ENCODE results near the gene PTPRD.
A peak's percentile ranks its signal among the peaks of the same experiment; 100 is the strongest.

PTPRD gene

DNA sequence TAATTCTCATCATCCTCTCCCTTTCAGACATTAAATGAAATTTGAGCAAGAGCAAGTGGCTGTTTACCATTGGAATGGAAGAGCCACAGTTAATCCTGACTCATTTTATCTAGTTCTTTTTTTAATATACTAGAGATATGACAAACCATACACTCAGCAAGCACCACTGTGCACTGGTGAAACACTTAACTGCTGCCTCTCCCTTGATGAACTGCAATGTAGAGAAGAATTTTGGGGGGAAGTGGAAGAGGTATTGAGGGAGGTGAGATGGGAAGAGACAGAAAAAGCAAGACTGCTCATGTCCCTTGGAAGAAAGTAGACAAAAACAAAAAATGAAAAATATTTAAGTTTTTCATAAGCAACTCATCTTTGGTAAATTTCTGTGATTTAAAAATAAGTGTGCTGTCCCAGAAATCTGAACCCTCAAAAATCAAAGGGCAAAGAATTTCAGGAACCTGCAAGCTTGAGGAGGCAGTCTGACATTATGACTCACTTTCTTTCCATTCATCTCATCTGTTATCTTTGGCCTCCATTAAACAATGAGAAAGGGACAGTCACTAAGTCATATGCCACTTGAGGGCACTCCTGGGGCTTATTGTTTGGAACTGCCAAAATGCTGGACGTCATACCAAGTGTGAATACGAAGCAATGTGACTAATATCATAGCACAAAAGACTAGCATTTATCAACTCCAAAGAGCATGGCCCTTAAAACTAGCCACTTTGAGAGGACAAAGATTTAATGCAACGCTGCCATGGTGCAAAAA, 2246.5 kb downstream of the PTPRD start:
- DNase-seq (ENCODE audit: low read depth) = no peak
- no peaks in the 10 kb centered on the region for H3K9me3 ChIP-seq (ENCODE audit: control insufficient read depth, low read length)
- H3K4me3 ChIP-seq (ENCODE audit: low read length) = no peak overlapping the region
- H3K4me1 ChIP-seq (ENCODE audit: control insufficient read depth, insufficient read depth, low read length) = peaks cover 16% of the 10 kb centered on the region
- no peaks in the 10 kb centered on the region for H3K36me3 ChIP-seq (ENCODE audit: control insufficient read depth, insufficient read depth, low read length, severe bottlenecking)
- peak overlapping the region; percentile 36 for H3K9ac ChIP-seq (ENCODE audit: low read length)
- no peaks in the 10 kb centered on the region for H3K27me3 ChIP-seq (replicated peaks; ENCODE audit: control insufficient read depth, insufficient read depth, low read length)

DNA sequence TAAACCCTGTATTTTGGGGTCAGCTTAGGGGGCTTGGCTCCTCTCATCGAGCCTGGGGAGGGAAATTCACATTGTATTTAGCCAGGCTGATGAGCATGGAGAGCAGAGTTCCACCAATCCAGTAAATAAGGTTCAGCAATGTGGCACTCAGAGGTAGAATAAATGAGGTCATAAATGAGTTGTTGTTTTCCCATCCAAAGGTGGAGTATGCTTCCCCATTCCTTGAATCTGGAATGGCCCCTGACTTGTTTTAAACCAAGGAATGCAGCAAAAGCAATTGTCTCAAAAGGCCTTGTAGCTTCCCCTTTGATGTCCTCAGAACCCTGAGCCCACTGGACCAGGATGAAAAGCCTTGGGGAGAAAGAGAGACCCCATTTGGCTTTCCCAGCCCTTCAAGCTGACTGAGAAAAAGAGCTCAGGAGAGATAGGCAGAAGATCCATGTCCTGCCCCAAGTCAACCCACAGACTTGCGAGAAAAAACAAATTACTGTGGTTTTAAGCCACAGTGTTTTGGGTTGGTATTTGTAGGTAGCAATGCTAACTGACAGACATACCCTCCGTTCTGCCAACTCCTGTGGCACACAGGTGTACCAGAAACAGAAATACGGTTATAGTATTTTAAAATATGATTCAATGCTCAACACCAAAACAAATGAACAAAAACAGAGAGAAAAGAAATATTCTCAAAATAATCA, 2247.2 kb downstream of the PTPRD start:
- Histone ChIP-seq H3K4me1 (ENCODE audit: control insufficient read depth, insufficient read depth, low read length) (peaks cover 16% of the 10 kb centered on the region), H3K9me3 (ENCODE audit: control insufficient read depth, low read length) (no peaks in the 10 kb centered on the region), H3K4me3 (ENCODE audit: low read length) (peak overlapping the region; percentile 43), H3K9ac (ENCODE audit: low read length) (peak overlapping the region; percentile 36), H3K27me3 (replicated peaks; ENCODE audit: control insufficient read depth, insufficient read depth, low read length) (no peaks in the 10 kb centered on the region), H3K36me3 (ENCODE audit: control insufficient read depth, insufficient read depth, low read length, severe bottlenecking) (no peaks in the 10 kb centered on the region)
- no peak for DNase-seq (ENCODE audit: low read depth)

GRCh38 chr9:8365029-8365428, 2247.8 kb downstream of the PTPRD start:
- H3K27me3 ChIP-seq (replicated peaks; ENCODE audit: control insufficient read depth, insufficient read depth, low read length) = no peaks in the 10 kb centered on the region
- peak overlapping the region; percentile 7 for H3K9ac ChIP-seq (ENCODE audit: low read length)
- no peaks in the 10 kb centered on the region for H3K9me3 ChIP-seq (ENCODE audit: control insufficient read depth, low read length)
- H3K36me3 ChIP-seq (ENCODE audit: control insufficient read depth, insufficient read depth, low read length, severe bottlenecking) = no peaks in the 10 kb centered on the region
- H3K4me3 ChIP-seq (ENCODE audit: low read length) = peak overlapping the region; percentile 43
- no peak for DNase-seq (ENCODE audit: low read depth)
- peaks cover 16% of the 10 kb centered on the region for H3K4me1 ChIP-seq (ENCODE audit: control insufficient read depth, insufficient read depth, low read length)

DNA sequence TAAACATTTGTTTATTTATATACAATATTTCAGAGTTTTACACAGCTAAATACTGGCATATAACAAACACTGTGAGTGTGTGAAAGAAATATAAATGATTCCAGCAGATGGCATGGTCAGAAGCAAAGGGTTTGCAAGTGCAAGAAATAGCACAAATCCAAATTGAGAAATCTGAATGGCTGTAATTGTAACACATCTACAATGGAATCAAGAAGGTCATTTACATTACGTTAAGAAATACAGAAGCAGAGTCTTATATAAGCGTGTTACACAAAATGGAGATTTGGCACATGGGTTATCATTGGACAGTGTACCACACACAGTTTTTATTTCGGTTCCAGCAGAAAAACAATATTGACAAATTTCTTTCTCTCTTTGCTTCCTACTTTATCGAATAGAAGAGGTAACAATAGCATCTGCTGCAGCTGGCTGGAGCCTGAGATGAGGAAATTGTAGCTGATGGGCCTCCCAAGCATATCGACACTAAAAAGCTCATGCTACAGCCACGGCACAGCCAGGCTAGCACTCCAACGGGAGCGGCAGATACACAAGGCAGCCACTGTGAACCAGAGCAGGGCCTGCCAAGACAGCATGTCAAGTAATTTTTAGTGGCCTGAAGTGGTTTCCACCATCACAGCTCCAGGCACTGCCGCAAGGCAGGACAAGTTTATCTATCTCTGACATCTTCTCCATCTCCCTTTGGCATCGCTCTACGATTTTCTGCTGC, 2248.6 kb downstream of the PTPRD start:
- Histone ChIP-seq H3K4me3 (ENCODE audit: low read length) (no peak overlapping the region), H3K36me3 (ENCODE audit: control insufficient read depth, insufficient read depth, low read length, severe bottlenecking) (no peaks in the 10 kb centered on the region), H3K9me3 (ENCODE audit: control insufficient read depth, low read length) (no peaks in the 10 kb centered on the region), H3K4me1 (ENCODE audit: control insufficient read depth, insufficient read depth, low read length) (peaks cover 16% of the 10 kb centered on the region), H3K9ac (ENCODE audit: low read length) (no peak overlapping the region), H3K27me3 (replicated peaks; ENCODE audit: control insufficient read depth, insufficient read depth, low read length) (no peaks in the 10 kb centered on the region)
- no peak for DNase-seq (ENCODE audit: low read depth)

DNA sequence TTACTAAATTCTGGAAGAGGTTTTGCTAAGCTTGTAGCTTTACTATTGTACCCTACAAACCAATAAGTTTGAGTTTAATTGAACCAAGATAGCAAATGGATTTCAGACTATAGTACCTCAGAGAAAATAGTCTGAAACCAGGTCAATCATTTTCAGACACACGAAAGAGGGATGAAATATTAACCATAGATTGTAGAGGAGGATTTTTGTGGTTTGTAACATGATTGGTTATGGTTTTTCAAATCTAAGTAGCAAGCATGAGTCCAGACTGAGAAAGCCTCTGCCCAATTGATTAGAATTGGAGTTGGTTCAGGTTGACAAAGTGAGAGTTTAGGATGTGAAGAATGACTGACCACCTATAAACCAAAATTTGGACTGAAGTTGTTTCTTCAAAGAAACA, 2250.6 kb downstream of the PTPRD start:
- peaks cover 16% of the 10 kb centered on the region for H3K4me1 ChIP-seq (ENCODE audit: control insufficient read depth, insufficient read depth, low read length)
- no peaks in the 10 kb centered on the region for H3K36me3 ChIP-seq (ENCODE audit: control insufficient read depth, insufficient read depth, low read length, severe bottlenecking)
- no peak overlapping the region for H3K4me3 ChIP-seq (ENCODE audit: low read length)
- no peak for DNase-seq (ENCODE audit: low read depth)
- H3K9me3 ChIP-seq (ENCODE audit: control insufficient read depth, low read length) = no peaks in the 10 kb centered on the region
- no peak overlapping the region for H3K9ac ChIP-seq (ENCODE audit: low read length)
- H3K27me3 ChIP-seq (replicated peaks; ENCODE audit: control insufficient read depth, insufficient read depth, low read length) = no peaks in the 10 kb centered on the region

DNA sequence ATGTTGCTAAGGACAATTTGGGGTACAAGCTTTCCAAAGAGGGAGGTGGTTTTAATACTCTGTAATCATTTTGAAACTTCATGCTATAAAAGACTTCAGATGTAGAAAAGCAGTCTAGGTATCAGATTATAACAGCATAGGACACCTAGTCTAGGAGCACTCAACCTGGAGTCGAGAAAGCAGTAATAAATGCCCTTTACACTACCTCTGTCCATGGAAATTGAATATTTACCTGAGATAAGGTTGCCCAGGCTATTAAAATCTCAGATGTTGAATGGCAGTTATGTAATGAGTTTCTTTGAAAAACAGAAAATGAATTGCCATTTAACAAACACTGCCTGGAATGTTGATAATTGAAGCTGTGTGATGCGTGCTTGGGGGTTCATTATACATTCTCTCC, 2251.4 kb downstream of the PTPRD start:
- Histone ChIP-seq H3K9me3 (ENCODE audit: control insufficient read depth, low read length) (no peaks in the 10 kb centered on the region), H3K27me3 (replicated peaks; ENCODE audit: control insufficient read depth, insufficient read depth, low read length) (no peaks in the 10 kb centered on the region), H3K4me3 (ENCODE audit: low read length) (no peak overlapping the region), H3K36me3 (ENCODE audit: control insufficient read depth, insufficient read depth, low read length, severe bottlenecking) (no peaks in the 10 kb centered on the region), H3K4me1 (ENCODE audit: control insufficient read depth, insufficient read depth, low read length) (peaks cover 13% of the 10 kb centered on the region), H3K9ac (ENCODE audit: low read length) (no peak overlapping the region)
- DNase-seq (ENCODE audit: low read depth) = no peak

DNA sequence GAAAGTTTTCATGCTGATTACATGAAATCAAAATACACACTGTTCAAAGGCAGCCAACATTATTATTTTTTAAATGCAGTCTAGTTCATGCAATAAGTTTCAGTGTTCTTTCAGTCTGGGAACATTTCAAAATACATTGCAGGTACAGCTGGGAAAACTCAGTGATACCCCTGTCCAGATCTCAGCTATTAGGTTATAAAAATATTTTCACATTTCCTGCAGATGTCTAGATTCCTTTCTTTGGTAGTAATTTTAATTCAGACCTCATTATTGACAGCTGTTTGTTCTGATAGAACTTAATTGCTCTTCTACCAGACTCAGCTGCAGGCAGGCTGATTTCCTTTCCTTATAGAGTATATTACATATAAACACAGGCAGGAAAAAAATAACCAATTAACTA, 2256.4 kb downstream of the PTPRD start:
- Histone ChIP-seq H3K4me3 (ENCODE audit: low read length) (no peak overlapping the region), H3K9ac (ENCODE audit: low read length) (no peak overlapping the region), H3K36me3 (ENCODE audit: control insufficient read depth, insufficient read depth, low read length, severe bottlenecking) (no peaks in the 10 kb centered on the region), H3K4me1 (ENCODE audit: control insufficient read depth, insufficient read depth, low read length) (no peaks in the 10 kb centered on the region), H3K27me3 (replicated peaks; ENCODE audit: control insufficient read depth, insufficient read depth, low read length) (no peaks in the 10 kb centered on the region), H3K9me3 (ENCODE audit: control insufficient read depth, low read length) (no peaks in the 10 kb centered on the region)
- DNase-seq (ENCODE audit: low read depth) = no peak

- no peaks in the 10 kb centered on the region for H3K9me3 ChIP-seq (ENCODE audit: control insufficient read depth, low read length)
- H3K4me3 ChIP-seq (ENCODE audit: low read length) = no peak overlapping the region
- H3K9ac ChIP-seq (ENCODE audit: low read length) = no peak overlapping the region
- no peaks in the 10 kb centered on the region for H3K27me3 ChIP-seq (replicated peaks; ENCODE audit: control insufficient read depth, insufficient read depth, low read length)
- no peaks in the 10 kb centered on the region for H3K36me3 ChIP-seq (ENCODE audit: control insufficient read depth, insufficient read depth, low read length, severe bottlenecking)
- H3K4me1 ChIP-seq (ENCODE audit: control insufficient read depth, insufficient read depth, low read length) = no peaks in the 10 kb centered on the region
- no peak for DNase-seq (ENCODE audit: low read depth)
These were observed 2261.4 kb downstream of the PTPRD start for GRCh38 chr9:8351436-8351835.

DNA sequence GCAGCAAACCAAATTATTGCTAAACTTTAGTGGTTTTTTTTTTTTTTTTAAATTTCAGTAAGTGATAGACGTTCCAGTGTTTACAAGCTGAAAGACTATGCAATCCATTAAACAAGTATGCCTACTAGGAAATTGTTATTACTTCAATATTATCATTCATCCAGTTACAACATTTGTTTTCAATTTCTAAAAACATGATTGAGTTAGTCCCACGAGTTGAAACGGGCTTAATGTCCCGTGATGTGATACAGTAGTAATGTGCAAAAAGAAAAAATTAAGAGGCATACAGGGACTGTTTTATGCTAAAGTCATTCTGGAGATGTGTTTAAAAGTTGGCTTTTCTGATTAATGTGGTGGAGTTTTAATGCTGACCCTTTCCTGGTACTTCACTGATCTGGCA, 2262.9 kb downstream of the PTPRD start:
- no peaks in the 10 kb centered on the region for H3K27me3 ChIP-seq (replicated peaks; ENCODE audit: control insufficient read depth, insufficient read depth, low read length)
- H3K9me3 ChIP-seq (ENCODE audit: control insufficient read depth, low read length) = no peaks in the 10 kb centered on the region
- DNase-seq (ENCODE audit: low read depth) = no peak
- H3K4me3 ChIP-seq (ENCODE audit: low read length) = no peak overlapping the region
- H3K36me3 ChIP-seq (ENCODE audit: control insufficient read depth, insufficient read depth, low read length, severe bottlenecking) = no peaks in the 10 kb centered on the region
- no peak overlapping the region for H3K9ac ChIP-seq (ENCODE audit: low read length)
- no peaks in the 10 kb centered on the region for H3K4me1 ChIP-seq (ENCODE audit: control insufficient read depth, insufficient read depth, low read length)

- no peaks in the 10 kb centered on the region for H3K27me3 ChIP-seq (replicated peaks; ENCODE audit: control insufficient read depth, insufficient read depth, low read length)
- no peaks in the 10 kb centered on the region for H3K9me3 ChIP-seq (ENCODE audit: control insufficient read depth, low read length)
- H3K4me1 ChIP-seq (ENCODE audit: control insufficient read depth, insufficient read depth, low read length) = no peaks in the 10 kb centered on the region
- DNase-seq (ENCODE audit: low read depth) = no peak
- H3K9ac ChIP-seq (ENCODE audit: low read length) = no peak overlapping the region
- H3K36me3 ChIP-seq (ENCODE audit: control insufficient read depth, insufficient read depth, low read length, severe bottlenecking) = no peaks in the 10 kb centered on the region
- H3K4me3 ChIP-seq (ENCODE audit: low read length) = no peak overlapping the region
These were observed 2263.4 kb downstream of the PTPRD start for GRCh38 chr9:8349376-8349775.

- Histone ChIP-seq H3K9ac (ENCODE audit: low read length) (no peak overlapping the region), H3K4me1 (ENCODE audit: control insufficient read depth, insufficient read depth, low read length) (no peaks in the 10 kb centered on the region), H3K27me3 (replicated peaks; ENCODE audit: control insufficient read depth, insufficient read depth, low read length) (no peaks in the 10 kb centered on the region), H3K36me3 (ENCODE audit: control insufficient read depth, insufficient read depth, low read length, severe bottlenecking) (no peaks in the 10 kb centered on the region), H3K9me3 (ENCODE audit: control insufficient read depth, low read length) (no peaks in the 10 kb centered on the region), H3K4me3 (ENCODE audit: low read length) (no peak overlapping the region)
- DNase-seq (ENCODE audit: low read depth) = no peak
These were observed 2264.0 kb downstream of the PTPRD start for GRCh38 chr9:8348756-8349155.
